SK-N-SH (cell line): ENCODE measurements around the gene STOML1. TPM values are rescaled to one million over a fixed set of nuclear protein-coding genes. Genes with fewer than 3 reads are reported as not detected.

Source experiments
- CTCF ChIA-PET: fragments of 300-600, 350-600 bp; formaldehyde crosslinking; extraction: SDS; loops from one replicate; lab custom pipeline; 2021; lab: Yijun Ruan, JAX
- POLR2A ChIA-PET: fragments of 350-600 bp; sonication (Branson Sonifier 250); formaldehyde crosslinking; extraction: SDS; loops from one replicate; lab custom pipeline; 2020; ENCODE audit warnings: antibody characterized with exemption, inconsistent platforms; lab: Yijun Ruan, JAX
- DNase-seq: peaks from one replicate; pipeline ENCODE4 v3.0.0; 2012
- H2AFZ ChIP-seq: fragments of 200-600 bp; sonication (generic); 2 replicates; pipeline ENCODE4 v1.8.1; 2016; ENCODE audit warnings: antibody characterized with exemption, mild to moderate bottlenecking, low read depth
- H3F3A ChIP-seq: fragments of 200-600 bp; sonication (generic); replicated peaks from 2 replicates; pipeline ENCODE3; 2016; ENCODE audit warnings: antibody characterized with exemption, mild to moderate bottlenecking; ENCODE audit not compliant: insufficient read depth
- H3K27ac ChIP-seq, 2 experiments: fragments of 200-500 bp in 1 of 2; fragments of 200-600 bp in 1 of 2; sonication (Bioruptor generic) in 1 of 2; sonication (generic), shearing (Covaris generic) in 1 of 2; 2 replicates each; pipeline versions ENCODE4 v1.5.1 to v1.6.1; 2014 to 2016; ENCODE audit warnings: low read depth in 2 of 2, inconsistent platforms in 1 of 2, low read length in 1 of 2, mild to moderate bottlenecking in 1 of 2, mixed read lengths in 1 of 2
- H3K27me3 ChIP-seq: fragments of 200-600 bp; sonication (generic), shearing (Covaris generic); 2 replicates; pipeline ENCODE4 v1.6.1; 2016; ENCODE audit warnings: mixed run types; ENCODE audit not compliant: insufficient read depth
- H3K36me3 ChIP-seq, 2 experiments: fragments of 200-500 bp in 1 of 2; fragments of 200-600 bp in 1 of 2; sonication (Bioruptor generic) in 1 of 2; sonication (generic) in 1 of 2; replicated peaks in 1 of 2; 2 replicates each; pipeline versions ENCODE3 to v1.5.1; 2014 to 2016; ENCODE audit warnings: low read length in 1 of 2, mild to moderate bottlenecking in 1 of 2; ENCODE audit not compliant: insufficient read depth in 2 of 2, control insufficient read depth in 1 of 2
- H3K4me1 ChIP-seq, 2 experiments: fragments of 200-500 bp in 1 of 2; fragments of 200-600 bp in 1 of 2; sonication (Bioruptor generic) in 1 of 2; sonication (generic), shearing (Covaris generic) in 1 of 2; 2 replicates each; pipeline versions ENCODE4 v1.5.1 to v1.6.1; 2014 to 2016; ENCODE audit warnings: low read depth in 1 of 2, low read length in 1 of 2, mixed run types in 1 of 2; ENCODE audit not compliant: insufficient read depth in 2 of 2, control insufficient read depth in 1 of 2
- H3K4me2 ChIP-seq: fragments of 200-600 bp; sonication (generic), shearing (Covaris generic); 2 replicates; pipeline ENCODE4 v1.6.1; 2017; ENCODE audit warnings: mixed run types
- H3K4me3 ChIP-seq, 2 experiments: fragments of 200-500 bp in 1 of 2; fragments of 200-600 bp in 1 of 2; sonication (Bioruptor generic) in 1 of 2; sonication (generic), shearing (Covaris generic) in 1 of 2; 2 replicates each; pipeline versions ENCODE4 v1.5.1 to v1.8.1; 2014 to 2016; ENCODE audit warnings: low read depth in 2 of 2, inconsistent platforms in 1 of 2, low read length in 1 of 2, mild to moderate bottlenecking in 1 of 2, mixed read lengths in 1 of 2, moderate library complexity in 1 of 2
- H3K79me2 ChIP-seq: fragments of 200-600 bp; sonication (generic); 2 replicates; pipeline ENCODE4 v1.8.1; 2017; ENCODE audit warnings: mild to moderate bottlenecking; ENCODE audit not compliant: insufficient read depth
- H3K9ac ChIP-seq: fragments of 200-600 bp; sonication (generic); 2 replicates; pipeline ENCODE4 v1.6.1; 2017; ENCODE audit warnings: mixed run types
- H3K9me2 ChIP-seq: fragments of 200-600 bp; sonication (generic); 2 replicates; pipeline ENCODE4 v1.6.1; 2017; ENCODE audit warnings: mixed run types
- H3K9me3 ChIP-seq: fragments of 200-600 bp; sonication (generic); 2 replicates; pipeline ENCODE4 v1.6.1; 2017; ENCODE audit warnings: mixed run types, mild to moderate bottlenecking, moderate library complexity
- H4K20me1 ChIP-seq: fragments of 200-600 bp; sonication (generic); 2 replicates; pipeline ENCODE4 v1.6.1; 2017; ENCODE audit warnings: mild to moderate bottlenecking, mixed run types; ENCODE audit not compliant: insufficient read depth
- CHD2 ChIP-seq: fragments of 150-350 bp; IDR thresholded peaks from 2 replicates; pipeline ENCODE4 v1.6.1; 2018; ENCODE audit warnings: low read length; ENCODE audit not compliant: partially characterized antibody
- EP300 ChIP-seq, 2 experiments: IDR thresholded peaks; 2 replicates each; pipeline versions ENCODE4 v1.4.0 to v1.6.1; 2012; ENCODE audit warnings: borderline replicate concordance in 1 of 2, low read depth in 1 of 2, low read length in 1 of 2
- EZH2phosphoT487 ChIP-seq: fragments of 200-600 bp; sonication (generic); IDR thresholded peaks from 2 replicates; pipeline ENCODE4 v1.6.1; 2017; ENCODE audit warnings: low read depth, mixed run types, mild to moderate bottlenecking, antibody characterized with exemption, moderate library complexity, borderline replicate concordance
- FOSL2 ChIP-seq: IDR thresholded peaks from 2 replicates; pipeline ENCODE4 v1.4.0; 2012; ENCODE audit warnings: low read depth, mild to moderate bottlenecking, moderate library complexity, borderline replicate concordance
- JUND ChIP-seq: IDR thresholded peaks from 2 replicates; pipeline ENCODE4 v1.4.0; 2012
- MEF2A ChIP-seq: IDR thresholded peaks from 2 replicates; pipeline ENCODE4 v1.4.0; 2012; ENCODE audit warnings: low read depth, borderline replicate concordance
- MXI1 ChIP-seq: IDR thresholded peaks from 2 replicates; pipeline ENCODE4 v1.6.1; 2012; ENCODE audit warnings: mild to moderate bottlenecking, low read depth, low read length, improper control_type of control experiment
- NFIC ChIP-seq: IDR thresholded peaks from 2 replicates; pipeline ENCODE4 v1.4.0; 2012; ENCODE audit warnings: borderline replicate concordance
- NRF1 ChIP-seq: IDR thresholded peaks from 2 replicates; pipeline ENCODE4 v1.6.1; 2012; ENCODE audit warnings: low read depth, mild to moderate bottlenecking, low read length
- POLR2AphosphoS5 ChIP-seq: IDR thresholded peaks from 2 replicates; pipeline ENCODE4 v1.6.1; 2012; ENCODE audit warnings: low read depth, low read length
- RAD21 ChIP-seq: IDR thresholded peaks from 2 replicates; pipeline ENCODE4 v1.6.1; 2012; ENCODE audit warnings: mild to moderate bottlenecking, low read length
- RXRA ChIP-seq: IDR thresholded peaks from 2 replicates; pipeline ENCODE4 v1.4.0; 2012; ENCODE audit warnings: low read depth, mild to moderate bottlenecking, borderline replicate concordance
- SIN3A ChIP-seq: IDR thresholded peaks from 2 replicates; pipeline ENCODE4 v1.6.1; 2012; ENCODE audit warnings: low read depth, mild to moderate bottlenecking, low read length, moderate library complexity, borderline replicate concordance
- TCF12 ChIP-seq: IDR thresholded peaks from 2 replicates; pipeline ENCODE4 v1.4.0; 2012
- TEAD4 ChIP-seq: IDR thresholded peaks from 2 replicates; pipeline ENCODE4 v1.4.0; 2012; ENCODE audit warnings: mild to moderate bottlenecking, borderline replicate concordance; ENCODE audit not compliant: insufficient read depth
- WGBS: methylation state at CpG from one replicate; pipeline ENCODE4 v1.1.6; 2017; ENCODE audit warnings: low lambda C conversion rate; 5-methylcytosine and 5-hydroxymethylcytosine counted together
- polyA plus RNA-seq, 3 experiments: library from polyadenylated mRNA; depleted of rRNA; stranded (reverse); fragments of >200 nt; gene quantifications; 2 replicates each; pipeline ENCODE4 v1.2.3, GENCODE V29; 2012
- TF ChIP-seq, protein P1 (sequence below): fragments of 150-350 bp; IDR thresholded peaks from 2 replicates; pipeline ENCODE4 v1.6.1; 2017; ENCODE audit warnings: antibody characterized with exemption, low read length, low read depth, borderline replicate concordance
- TF ChIP-seq, protein P2 (sequence below): IDR thresholded peaks from 2 replicates; pipeline ENCODE4 v1.4.0; 2012; ENCODE audit warnings: low read depth
- TF ChIP-seq, protein P3 (sequence below): IDR thresholded peaks from 2 replicates; pipeline ENCODE4 v1.4.0; 2012; ENCODE audit warnings: low read depth, borderline replicate concordance
- TF ChIP-seq, protein P4 (sequence below): IDR thresholded peaks from 2 replicates; pipeline ENCODE4; 2012

STOML1 gene
- polyA plus RNA-seq, 1 of the 3 experiments (the other 2 are of a cell fraction): 20.4 TPM

DNA sequence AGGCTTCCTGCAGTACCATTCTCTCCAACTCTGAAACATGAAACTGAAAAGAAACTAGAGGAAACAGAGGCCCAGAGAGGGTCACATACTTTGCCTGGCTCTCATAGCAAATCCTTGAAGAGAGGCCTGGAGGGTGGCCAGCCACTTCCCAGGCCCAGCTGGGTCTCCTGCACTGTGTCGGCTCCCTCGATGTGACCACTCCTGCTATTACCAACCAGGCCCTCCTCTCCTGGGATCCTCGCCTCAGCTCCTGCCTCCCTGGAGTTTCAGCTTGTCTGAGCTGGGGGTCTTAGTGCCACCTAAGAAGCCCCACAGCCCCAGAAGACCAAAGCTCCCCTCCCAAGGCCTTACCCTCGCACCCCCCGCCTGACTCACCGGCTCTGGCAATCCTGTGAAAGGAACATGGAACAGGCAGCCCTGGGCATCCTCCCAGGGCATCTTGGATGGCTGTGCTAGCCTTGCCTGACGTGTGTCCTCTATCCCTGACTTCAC, 61.3 kb downstream of the STOML1 start:
- CTCF ChIA-PET: interaction anchor here (1.4 kb wide), 1 partner anchor 15 kb away, joined by 3 read pairs; no protein-coding TSS in a partner anchor
- peak overlapping the region in 1 of 2 experiments; percentile 98; a peak in 2 of 4 replicates for H3K27ac ChIP-seq
- H3K9me2 ChIP-seq: no peaks in the 10 kb centered on the region
- TF ChIP-seq TCF12: peak; percentile 39; the same call in 1 of the 2 replicates
- TF ChIP-seq MXI1: no peak
- TF ChIP-seq JUND: peak; percentile 23; the same call in 1 of the 2 replicates
- TF ChIP-seq, protein P1, sequence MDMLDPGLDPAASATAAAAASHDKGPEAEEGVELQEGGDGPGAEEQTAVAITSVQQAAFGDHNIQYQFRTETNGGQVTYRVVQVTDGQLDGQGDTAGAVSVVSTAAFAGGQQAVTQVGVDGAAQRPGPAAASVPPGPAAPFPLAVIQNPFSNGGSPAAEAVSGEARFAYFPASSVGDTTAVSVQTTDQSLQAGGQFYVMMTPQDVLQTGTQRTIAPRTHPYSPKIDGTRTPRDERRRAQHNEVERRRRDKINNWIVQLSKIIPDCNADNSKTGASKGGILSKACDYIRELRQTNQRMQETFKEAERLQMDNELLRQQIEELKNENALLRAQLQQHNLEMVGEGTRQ: no peak
- TF ChIP-seq MEF2A: no peak
- TF ChIP-seq NRF1: 0 out of 2 replicates have a peak, but pooled peaks have one; percentile 8
- TF ChIP-seq FOSL2: peak; percentile 60; the same call in 1 of the 2 replicates
- POLR2A ChIA-PET: no interaction called here
- H3K27me3 ChIP-seq: no peaks in the 10 kb centered on the region
- H4K20me1 ChIP-seq: no peaks in the 10 kb centered on the region
- H3K9me3 ChIP-seq: no peaks in the 10 kb centered on the region
- WGBS: 89% methylated on average over 3 of the region's 7 CpGs
- no peak overlapping the region for H3K4me3 ChIP-seq
- no peak overlapping the region for H2AFZ ChIP-seq
- H3K9ac ChIP-seq: peak overlapping the region; percentile 73
- peaks cover 21 to 53% of the 10 kb centered on the region in 2 experiments; a peak in 3 of 4 replicates for H3K4me1 ChIP-seq
- H3K36me3 ChIP-seq: no peaks in the 10 kb centered on the region
- no peak for DNase-seq
- H3K79me2 ChIP-seq: peaks cover 56% of the 10 kb centered on the region
- H3F3A ChIP-seq: peaks cover 16% of the 10 kb centered on the region
- H3K4me2 ChIP-seq: peak overlapping the region; percentile 66; the same call in 1 of the 2 replicates

DNA sequence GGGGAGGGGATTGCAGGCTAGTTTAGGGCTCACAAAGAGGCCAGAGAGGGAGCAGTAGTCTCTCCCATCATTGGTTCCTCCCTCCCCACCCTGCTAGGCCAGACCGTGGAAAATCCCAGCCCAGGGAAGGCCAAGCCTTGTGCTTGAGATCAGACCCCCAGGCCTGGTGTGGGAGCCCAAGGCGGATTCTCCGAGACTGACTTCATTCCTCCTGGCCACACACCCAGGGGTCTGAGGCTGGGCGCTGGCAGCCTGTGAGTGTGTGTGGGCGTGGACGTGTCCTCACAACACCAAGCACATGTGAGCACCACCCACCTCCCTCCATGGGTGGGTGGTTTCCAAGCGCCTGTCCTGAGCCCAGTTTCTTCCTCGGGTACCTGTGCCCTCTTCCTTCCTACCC, 61.7 kb downstream of the STOML1 start:
- Histone ChIP-seq H3K4me3 (no peak overlapping the region), H2AFZ (no peak overlapping the region), H3K9me2 (no peaks in the 10 kb centered on the region), H3K9ac (peak overlapping the region; percentile 73)
- POLR2A ChIA-PET: no interaction called here
- WGBS: 65% methylated on average over 5 of the region's 8 CpGs
- peak in 1 of 2 experiments; percentile 33; a peak in 1 of 4 replicates for TF ChIP-seq EP300 (IDR thresholded peaks at IDR 0.05; ENCODE audit: borderline replicate concordance in 1 of 2, low read depth in 1 of 2, low read length in 1 of 2)
- peak; percentile 58; the same call in 1 of the 2 replicates for TF ChIP-seq NFIC
- no peak for TF ChIP-seq NRF1
- TF ChIP-seq, protein P2, sequence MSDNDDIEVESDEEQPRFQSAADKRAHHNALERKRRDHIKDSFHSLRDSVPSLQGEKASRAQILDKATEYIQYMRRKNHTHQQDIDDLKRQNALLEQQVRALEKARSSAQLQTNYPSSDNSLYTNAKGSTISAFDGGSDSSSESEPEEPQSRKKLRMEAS: peak; percentile 85
- TF ChIP-seq RXRA: no peak
- TF ChIP-seq, protein P3, sequence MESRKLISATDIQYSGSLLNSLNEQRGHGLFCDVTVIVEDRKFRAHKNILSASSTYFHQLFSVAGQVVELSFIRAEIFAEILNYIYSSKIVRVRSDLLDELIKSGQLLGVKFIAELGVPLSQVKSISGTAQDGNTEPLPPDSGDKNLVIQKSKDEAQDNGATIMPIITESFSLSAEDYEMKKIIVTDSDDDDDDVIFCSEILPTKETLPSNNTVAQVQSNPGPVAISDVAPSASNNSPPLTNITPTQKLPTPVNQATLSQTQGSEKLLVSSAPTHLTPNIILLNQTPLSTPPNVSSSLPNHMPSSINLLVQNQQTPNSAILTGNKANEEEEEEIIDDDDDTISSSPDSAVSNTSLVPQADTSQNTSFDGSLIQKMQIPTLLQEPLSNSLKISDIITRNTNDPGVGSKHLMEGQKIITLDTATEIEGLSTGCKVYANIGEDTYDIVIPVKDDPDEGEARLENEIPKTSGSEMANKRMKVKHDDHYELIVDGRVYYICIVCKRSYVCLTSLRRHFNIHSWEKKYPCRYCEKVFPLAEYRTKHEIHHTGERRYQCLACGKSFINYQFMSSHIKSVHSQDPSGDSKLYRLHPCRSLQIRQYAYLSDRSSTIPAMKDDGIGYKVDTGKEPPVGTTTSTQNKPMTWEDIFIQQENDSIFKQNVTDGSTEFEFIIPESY: 0 out of 2 replicates have a peak, but pooled peaks have one; percentile 32
- peak; percentile 61 for TF ChIP-seq TCF12
- TF ChIP-seq POLR2AphosphoS5: peak; percentile 12; the same call in 1 of the 2 replicates
- TF ChIP-seq CHD2: no peak
- no peak for TF ChIP-seq SIN3A
- TF ChIP-seq, protein P4, sequence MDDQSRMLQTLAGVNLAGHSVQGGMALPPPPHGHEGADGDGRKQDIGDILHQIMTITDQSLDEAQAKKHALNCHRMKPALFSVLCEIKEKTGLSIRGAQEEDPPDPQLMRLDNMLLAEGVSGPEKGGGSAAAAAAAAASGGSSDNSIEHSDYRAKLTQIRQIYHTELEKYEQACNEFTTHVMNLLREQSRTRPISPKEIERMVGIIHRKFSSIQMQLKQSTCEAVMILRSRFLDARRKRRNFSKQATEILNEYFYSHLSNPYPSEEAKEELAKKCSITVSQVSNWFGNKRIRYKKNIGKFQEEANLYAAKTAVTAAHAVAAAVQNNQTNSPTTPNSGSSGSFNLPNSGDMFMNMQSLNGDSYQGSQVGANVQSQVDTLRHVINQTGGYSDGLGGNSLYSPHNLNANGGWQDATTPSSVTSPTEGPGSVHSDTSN: no peak
- no peak for TF ChIP-seq EZH2phosphoT487
- TF ChIP-seq RAD21: no peak
- TF ChIP-seq FOSL2: peak; percentile 17; the same call in 1 of the 2 replicates
- TF ChIP-seq TEAD4: no peak
- TF ChIP-seq, all 33 proteins: peak for 7
- peak overlapping the region in 1 of 2 experiments; percentile 98; a peak in 2 of 4 replicates for H3K27ac ChIP-seq
- H3K9me3 ChIP-seq: no peaks in the 10 kb centered on the region
- peaks cover 17 to 57% of the 10 kb centered on the region in 2 experiments; a peak in 3 of 4 replicates for H3K4me1 ChIP-seq
- peaks cover 58% of the 10 kb centered on the region for H3K79me2 ChIP-seq
- H3F3A ChIP-seq: peaks cover 20% of the 10 kb centered on the region
- CTCF ChIA-PET: no interaction called here
- peak overlapping the region; percentile 66; the same call in 1 of the 2 replicates for H3K4me2 ChIP-seq
- no peak for DNase-seq
- H3K36me3 ChIP-seq: no peaks in the 10 kb centered on the region
- no peaks in the 10 kb centered on the region for H3K27me3 ChIP-seq
- H4K20me1 ChIP-seq: no peaks in the 10 kb centered on the region
